Mesothelial cell of epicardium (in vitro differentiated cells): ENCODE results near the gene FTHL17. TPM values are rescaled to one million over a fixed set of nuclear protein-coding genes. Genes with fewer than 3 reads are reported as not detected.
A peak's percentile ranks its signal among the peaks of the same experiment; 100 is the strongest.

Source experiments
- DNase-seq, 2 experiments: peaks; one replicate each; pipeline ENCODE4 v3.0.0; 2021; ENCODE audit warnings: low spot score in 2 of 2; ENCODE audit not compliant: unreplicated experiment in 2 of 2
- H3K27ac Mint-ChIP-seq: 2 replicates; pipeline ENCODE4 v1.8.0; 2021; ENCODE audit warnings: mixed read lengths
- H3K27me3 Mint-ChIP-seq: 2 replicates; pipeline ENCODE4 v1.8.0; 2021; ENCODE audit warnings: low read depth, mixed read lengths
- H3K36me3 Mint-ChIP-seq: 2 replicates; pipeline ENCODE4 v1.8.0; 2021; ENCODE audit warnings: mixed read lengths
- H3K4me1 Mint-ChIP-seq: 2 replicates; pipeline ENCODE4 v1.8.0; 2021; ENCODE audit warnings: mixed read lengths
- H3K4me3 Mint-ChIP-seq: 2 replicates; pipeline ENCODE4 v1.8.0; 2021; ENCODE audit warnings: mild to moderate bottlenecking, moderate library complexity, mixed read lengths
- H3K9me3 Mint-ChIP-seq: 2 replicates; pipeline ENCODE4 v1.8.0; 2021; ENCODE audit warnings: mixed read lengths
- CTCF ChIP-seq: fragments of 200-600 bp; sonication (generic); IDR thresholded peaks from one replicate; pipeline ENCODE4 v1.5.0; 2021; ENCODE audit warnings: antibody characterized with exemption; ENCODE audit not compliant: unreplicated experiment
- total RNA-seq: library from RNA; stranded (reverse); gene quantifications from 3 replicates; pipeline ENCODE4 v1.2.1, GENCODE V29; 2021

Gene FTHL17
- total RNA-seq, 1 donor from 2014 or later = not detected

DNA sequence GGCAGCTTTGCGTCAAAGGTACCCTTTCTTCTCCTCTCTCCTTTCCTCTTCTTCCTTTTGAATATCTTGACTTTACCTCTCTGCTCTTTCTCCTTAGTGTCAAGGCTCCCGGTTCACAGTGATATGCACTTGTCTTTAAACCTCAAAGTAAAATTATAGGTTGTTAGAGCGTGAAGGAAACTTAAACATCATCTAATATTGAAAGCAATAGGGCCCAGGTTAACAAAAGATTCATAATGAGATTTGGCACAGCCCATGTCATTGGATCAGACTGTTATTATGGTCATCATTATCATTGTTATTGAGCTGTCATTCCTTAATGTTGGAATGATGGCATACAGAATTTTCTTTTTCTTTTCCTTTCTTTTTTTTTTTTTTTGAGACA lies 32.5 kb downstream of the FTHL17 start:
- peaks cover 14% of the 10 kb centered on the region for H3K9me3 Mint-ChIP-seq
- no peak overlapping the region for H3K4me3 Mint-ChIP-seq
- no peak for TF ChIP-seq CTCF

DNA sequence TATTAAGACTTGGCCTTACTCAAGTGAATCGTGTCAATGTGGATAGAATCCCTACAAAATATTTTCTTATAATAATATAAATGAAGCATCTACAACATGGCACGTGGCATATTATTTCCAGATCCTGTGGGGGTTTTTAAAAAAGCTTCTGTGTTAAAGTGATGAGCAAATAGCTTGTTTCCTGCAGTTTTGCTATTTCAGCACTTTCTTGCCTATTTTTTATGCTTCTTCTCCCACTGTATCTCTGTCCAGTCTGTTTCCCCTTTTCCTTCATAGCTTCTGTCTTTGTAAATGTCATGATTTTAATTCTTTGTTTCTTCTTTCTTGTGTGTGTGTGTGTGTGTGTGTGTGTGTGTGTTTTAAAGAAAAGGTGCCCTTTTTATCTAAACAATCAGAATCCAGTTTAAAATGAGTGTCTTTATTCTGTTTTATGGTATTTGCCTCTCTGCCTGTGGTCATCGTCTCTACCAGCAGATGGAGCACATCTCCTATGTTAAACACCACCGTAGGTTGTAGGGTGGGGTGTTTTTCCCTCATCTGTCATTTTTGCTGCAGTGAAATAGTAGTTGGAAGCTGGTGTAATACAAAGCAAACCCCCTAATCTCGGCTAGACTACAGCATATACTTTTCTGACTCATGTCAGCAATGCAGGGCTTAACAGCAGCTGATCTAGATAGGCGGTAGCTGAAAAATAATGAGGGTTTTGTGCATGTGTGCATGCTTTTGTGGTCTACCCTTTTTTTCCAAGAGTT lies 33.1 kb downstream of the FTHL17 start:
- Mint-ChIP-seq H3K4me3 (no peak overlapping the region), H3K9me3 (peaks cover 14% of the 10 kb centered on the region), H3K27me3 (no peaks in the 10 kb centered on the region), H3K27ac (no peak overlapping the region), H3K36me3 (no peaks in the 10 kb centered on the region), H3K4me1 (peaks cover 2% of the 10 kb centered on the region)
- no peak for DNase-seq
- no peak for TF ChIP-seq CTCF

More for the DNA sequence above, 32.5 kb downstream of the FTHL17 start:
- no peaks in the 10 kb centered on the region for H3K36me3 Mint-ChIP-seq
- DNase-seq = no peak
- H3K4me1 Mint-ChIP-seq = peaks cover 2% of the 10 kb centered on the region
- H3K27ac Mint-ChIP-seq = no peak overlapping the region
- no peaks in the 10 kb centered on the region for H3K27me3 Mint-ChIP-seq

DNA sequence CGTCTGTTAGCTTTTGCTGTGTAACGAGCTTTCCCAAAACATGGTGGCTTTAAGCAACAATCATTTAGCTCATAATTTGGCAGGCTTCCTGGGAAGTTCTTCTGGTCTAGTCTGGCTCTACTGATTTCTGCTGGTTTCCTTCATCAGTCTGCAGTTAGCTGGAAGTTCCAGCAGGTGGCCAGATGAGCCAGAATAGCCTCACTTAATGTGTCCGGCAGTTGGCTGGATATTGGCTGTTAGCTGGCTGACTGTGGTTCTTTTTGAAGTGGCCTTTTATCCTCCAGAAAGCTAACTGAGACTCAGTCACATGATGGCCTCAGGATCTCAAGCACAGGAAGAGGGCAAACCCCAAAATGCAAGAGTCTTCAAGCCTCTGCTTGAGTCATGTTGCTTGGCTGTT lies 34.9 kb downstream of the FTHL17 start:
- no peak for DNase-seq
- H3K4me1 Mint-ChIP-seq = peaks cover 10% of the 10 kb centered on the region
- no peak overlapping the region for H3K27ac Mint-ChIP-seq
- TF ChIP-seq CTCF = peak; percentile 59
- H3K27me3 Mint-ChIP-seq = no peaks in the 10 kb centered on the region
- no peak overlapping the region for H3K4me3 Mint-ChIP-seq
- no peaks in the 10 kb centered on the region for H3K36me3 Mint-ChIP-seq
- peaks cover 19% of the 10 kb centered on the region for H3K9me3 Mint-ChIP-seq

DNA sequence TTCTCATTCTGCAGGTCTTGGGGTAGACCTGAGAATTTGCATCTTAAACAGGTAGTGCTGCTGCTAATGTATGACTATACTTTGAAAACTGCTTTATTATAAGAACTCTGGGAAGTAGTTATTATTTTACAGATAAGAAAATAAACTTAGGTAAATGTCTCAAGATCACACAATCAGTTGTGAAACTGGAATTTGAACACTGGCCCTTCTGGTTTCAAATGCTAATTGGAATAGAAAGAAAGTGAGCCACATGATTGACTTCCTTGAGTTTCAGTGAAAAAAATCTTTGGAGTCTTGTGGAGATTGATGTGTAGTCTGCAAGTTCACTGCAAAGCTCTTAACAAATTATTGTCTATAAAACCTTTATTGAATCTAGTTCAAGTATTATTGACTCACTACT lies 44.5 kb downstream of the FTHL17 start:
- H3K27ac Mint-ChIP-seq = no peak overlapping the region
- no peak for DNase-seq
- no peak overlapping the region for H3K4me3 Mint-ChIP-seq
- no peak for TF ChIP-seq CTCF
- peaks cover 20% of the 10 kb centered on the region for H3K4me1 Mint-ChIP-seq
- peaks cover 45% of the 10 kb centered on the region for H3K9me3 Mint-ChIP-seq
- H3K27me3 Mint-ChIP-seq = no peaks in the 10 kb centered on the region
- H3K36me3 Mint-ChIP-seq = no peaks in the 10 kb centered on the region

DNA sequence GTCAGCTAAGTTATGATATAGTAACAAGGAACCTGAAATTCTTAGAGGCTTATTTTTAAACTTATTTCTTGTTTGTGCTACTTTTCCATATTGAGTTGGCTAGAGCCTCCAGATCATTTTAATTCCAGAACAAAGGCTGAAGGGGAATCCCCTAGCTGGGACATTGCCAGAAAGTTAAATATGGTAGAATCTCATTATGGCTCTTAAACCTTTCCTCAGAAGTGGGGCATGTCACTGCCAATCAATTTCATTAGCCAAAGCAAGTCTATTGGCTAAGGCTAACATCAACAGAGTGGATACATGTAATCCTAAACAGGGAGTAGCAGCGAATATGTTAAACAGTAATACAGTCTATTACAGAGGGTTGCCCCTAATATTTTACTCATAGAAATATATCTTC lies 47.0 kb downstream of the FTHL17 start:
- DNase-seq = no peak
- Mint-ChIP-seq H3K27ac (no peak overlapping the region), H3K9me3 (peaks cover 43% of the 10 kb centered on the region), H3K27me3 (no peaks in the 10 kb centered on the region), H3K4me3 (no peak overlapping the region), H3K4me1 (peaks cover under 1% of the 10 kb centered on the region), H3K36me3 (no peaks in the 10 kb centered on the region)
- no peak for TF ChIP-seq CTCF
